GM19240 (cell line): ENCODE measurements around the gene PCK2.

Experiments used
- DNase-seq: peaks from one replicate; pipeline ENCODE4 v3.0.0; 2011; ENCODE audit warnings: low spot score; ENCODE audit not compliant: insufficient read length

The PCK2 gene

DNA sequence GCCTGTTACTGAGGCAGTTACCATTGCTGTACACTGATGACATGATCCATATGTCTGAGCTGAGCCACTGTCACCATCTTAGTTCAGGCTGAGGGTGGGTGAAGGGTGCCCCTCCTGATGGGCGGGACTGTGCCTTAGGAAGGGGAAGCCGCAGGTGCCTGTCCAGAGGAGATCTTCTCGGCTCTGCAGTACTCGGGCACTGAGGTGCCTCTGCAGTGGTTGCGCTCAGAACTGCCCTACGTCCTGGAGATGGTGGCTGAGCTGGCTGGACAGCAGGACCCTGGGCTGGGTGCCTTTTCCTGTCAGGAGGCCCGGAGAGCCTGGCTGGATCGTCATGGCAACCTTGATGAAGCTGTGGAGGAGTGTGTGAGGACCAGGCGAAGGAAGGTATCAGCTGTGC lies 56.9 kb downstream of the PCK2 start:
- DNase-seq: no peak

DNA sequence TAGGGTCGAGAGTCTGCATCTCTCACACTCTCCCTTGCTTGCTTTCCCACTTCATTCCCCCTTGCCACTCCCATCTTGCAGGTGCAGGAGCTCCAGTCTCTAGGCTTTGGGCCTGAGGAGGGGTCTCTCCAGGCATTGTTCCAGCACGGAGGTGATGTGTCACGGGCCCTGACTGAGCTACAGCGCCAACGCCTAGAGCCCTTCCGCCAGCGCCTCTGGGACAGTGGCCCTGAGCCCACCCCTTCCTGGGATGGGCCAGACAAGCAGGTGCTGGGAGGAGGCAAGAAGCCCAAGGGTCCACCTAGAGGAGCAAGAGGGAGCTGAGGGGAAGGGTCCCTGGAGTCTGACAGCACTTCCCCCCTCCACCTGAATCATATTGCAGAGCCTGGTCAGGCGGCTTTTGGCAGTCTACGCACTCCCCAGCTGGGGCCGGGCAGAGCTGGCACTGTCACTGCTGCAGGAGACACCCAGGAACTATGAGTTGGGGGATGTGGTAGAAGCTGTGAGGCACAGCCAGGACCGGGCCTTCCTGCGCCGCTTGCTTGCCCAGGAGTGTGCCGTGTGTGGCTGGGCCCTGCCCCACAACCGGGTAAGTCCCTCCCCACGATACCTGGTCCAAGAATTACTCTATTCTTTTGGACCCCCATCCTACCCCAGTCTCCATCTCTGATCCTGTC lies 57.4 kb downstream of the PCK2 start:
- no peak for DNase-seq
